Activated CD4-positive, CD25-positive, alpha-beta regulatory T cell treated with anti-CD3 and anti-CD28 coated beads, Interleukin-2, amount 50 U/mL, for 24 hours (primary cell): ENCODE data around the gene SLC7A10.
"Not testable (repeated sequence)": the region's sequence is repeated elsewhere in the genome, so short reads cannot be mapped to it uniquely, and the experiment has no call there.

Source experiments
- ATAC-seq, 2 donors: fragments of 150-1000 bp; cut with Tn5 transposase; one replicate each; pipeline ENCODE4 v1.10.0; 2021; ENCODE audit warnings: mild to moderate bottlenecking in 1 of 2, moderate library complexity in 1 of 2

SLC7A10 gene

DNA sequence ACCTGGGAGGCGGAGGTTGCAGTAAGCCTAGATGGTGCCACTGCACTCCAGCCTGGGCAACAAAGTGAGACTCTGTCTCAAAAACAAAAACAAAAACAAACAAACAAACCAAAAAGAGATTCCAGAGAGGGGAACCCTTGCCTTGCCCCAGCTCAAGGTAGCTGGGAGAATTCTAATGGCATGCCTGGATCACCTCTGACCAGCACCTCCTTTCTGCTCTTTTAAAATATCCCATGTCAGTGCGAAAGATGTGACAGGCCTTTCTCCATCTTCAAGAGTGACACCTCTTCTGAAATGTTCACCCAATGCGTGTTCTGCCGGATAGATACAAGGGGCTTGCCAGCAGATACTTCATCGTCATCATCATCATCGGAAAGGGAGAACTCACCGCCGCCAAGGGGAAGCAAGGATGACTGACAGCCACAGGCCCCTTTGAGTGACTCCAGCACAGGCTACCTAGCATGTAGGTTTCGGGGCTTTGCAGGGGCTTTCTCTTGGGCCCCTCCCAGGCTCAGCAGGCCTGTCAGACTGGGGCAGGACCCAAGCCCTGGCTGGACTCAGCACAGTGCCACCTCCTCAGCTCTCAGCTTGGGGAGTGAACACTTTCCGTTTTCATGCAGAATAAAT is 50.4 kb downstream of the SLC7A10 start:
- no peak for ATAC-seq

DNA sequence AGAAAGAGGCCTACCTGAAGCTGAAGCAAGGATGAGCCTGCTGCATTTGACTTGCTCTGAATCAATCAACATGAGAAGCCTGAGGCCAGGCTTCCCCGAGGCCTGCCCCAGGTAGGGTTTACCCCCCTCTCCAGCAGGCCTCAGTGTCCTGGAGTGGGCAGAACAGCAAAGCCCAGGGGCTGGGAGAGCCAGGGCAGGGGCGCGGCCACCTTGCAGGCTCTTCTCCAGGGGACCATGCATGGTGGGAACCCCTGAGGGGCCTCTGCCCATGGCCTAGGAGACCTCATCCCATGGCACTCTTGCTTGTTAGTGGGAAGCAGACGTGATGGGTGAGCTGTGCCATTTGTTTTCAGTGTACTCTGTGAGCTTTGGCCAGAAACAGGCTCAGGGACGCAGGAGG is 51.5 kb downstream of the SLC7A10 start:
- no peak for ATAC-seq

DNA sequence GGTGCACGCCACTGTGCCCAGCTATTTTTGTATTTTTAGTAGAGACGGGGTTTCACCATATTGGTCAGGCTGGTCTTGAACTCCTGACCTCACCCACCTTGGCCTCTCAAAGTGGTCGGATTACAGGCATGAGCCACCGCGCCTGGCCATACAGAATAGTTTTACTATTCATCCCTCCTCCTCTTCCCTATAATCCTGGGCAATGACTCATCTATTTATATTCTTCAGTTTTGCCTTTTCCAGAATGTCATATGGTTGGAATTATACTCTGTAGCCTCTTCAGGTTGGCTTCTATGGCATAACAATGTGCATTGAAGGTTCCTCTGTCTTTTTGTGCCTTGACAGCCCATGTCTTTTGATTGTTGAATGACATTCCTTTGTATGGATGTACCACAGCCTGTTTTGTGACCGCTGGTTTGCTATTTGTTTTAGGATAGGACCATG is 53.7 kb downstream of the SLC7A10 start:
- ATAC-seq: no peak

DNA sequence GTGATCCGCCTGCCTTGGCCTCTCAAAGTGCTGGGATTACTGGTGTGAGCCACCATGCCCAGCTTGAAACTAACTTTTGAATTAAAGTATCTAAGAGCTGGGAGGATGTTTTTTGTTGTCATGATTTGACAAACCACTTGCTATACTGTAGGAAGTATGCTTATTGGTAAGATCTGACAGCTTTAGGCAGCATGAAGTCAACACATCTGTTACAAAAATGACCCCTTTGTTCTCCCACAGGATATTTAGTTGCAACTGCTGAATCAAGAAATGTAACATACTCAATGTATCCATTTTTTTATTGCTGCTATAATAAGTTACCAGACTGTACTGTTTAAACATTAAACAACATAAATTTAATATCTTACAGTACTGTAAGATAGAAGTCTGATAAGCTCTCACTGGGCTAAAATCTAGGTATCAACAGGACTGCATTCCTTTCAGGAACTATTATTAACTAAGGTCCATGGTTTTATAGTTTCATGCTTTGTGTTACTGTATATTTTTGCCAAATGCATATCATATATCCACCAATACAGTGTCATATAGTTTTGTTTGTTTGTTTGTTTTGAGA is 54.3 kb downstream of the SLC7A10 start:
- ATAC-seq: no peak

DNA sequence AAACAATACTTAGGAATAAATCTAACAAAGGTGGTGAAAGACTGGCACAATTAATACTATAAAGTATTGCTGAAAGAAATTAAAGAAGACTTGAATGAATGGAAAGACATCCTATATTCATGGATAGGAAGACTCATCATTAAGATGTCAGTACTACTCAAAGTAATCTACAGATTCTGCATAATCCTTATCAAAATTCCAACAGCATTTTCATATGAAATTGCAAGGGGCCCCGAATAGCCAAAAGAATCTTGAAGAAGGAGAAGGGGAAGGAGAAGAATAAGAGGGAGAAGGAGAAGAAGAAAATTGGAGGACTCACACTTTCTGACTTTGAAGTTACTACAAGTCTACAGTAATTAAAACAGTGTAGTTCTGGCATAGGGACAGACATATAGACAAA is 57.1 kb downstream of the SLC7A10 start:
- ATAC-seq: no peak

DNA sequence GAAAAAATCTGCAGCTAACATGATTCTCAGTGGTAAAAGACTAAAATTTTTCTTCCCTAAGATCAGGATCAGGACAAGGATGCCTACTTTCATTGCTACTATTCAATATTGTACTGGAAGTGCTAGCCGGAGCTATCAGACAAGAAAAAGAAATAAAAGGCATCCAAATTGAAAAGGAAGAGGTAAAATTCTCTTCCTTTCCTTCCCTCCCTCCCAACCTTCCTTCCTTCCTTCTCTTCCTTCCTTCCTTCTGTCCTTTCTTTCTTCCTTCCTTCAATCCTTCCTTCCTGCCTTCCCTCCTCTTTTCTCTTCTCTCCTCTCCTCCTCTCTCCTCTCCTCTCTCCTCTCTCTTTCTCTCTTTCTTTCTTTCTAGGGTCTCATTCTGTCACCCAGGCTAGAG is 58.2 kb downstream of the SLC7A10 start:
- no peak for ATAC-seq

DNA sequence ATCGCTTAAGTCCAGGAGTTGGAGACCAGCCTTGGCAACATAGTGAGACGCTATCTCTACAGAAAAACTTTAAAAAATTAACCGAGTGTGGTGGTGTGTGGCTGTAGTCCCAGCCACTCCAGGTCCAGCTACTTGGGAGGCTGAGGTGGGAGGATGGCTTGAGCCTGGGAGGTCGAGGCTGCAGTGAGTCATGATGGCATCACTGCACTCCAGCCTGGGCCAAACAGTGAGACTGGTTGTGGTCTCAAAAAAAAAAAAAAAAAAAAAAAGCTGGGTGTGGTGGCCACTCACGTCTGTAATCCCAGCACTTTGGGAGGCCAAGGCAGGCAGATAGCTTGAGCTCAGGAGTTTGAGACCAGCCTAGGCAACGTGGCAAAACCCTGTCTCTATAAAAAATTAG is 59.6 kb downstream of the SLC7A10 start:
- not testable (repeated sequence) for ATAC-seq

DNA sequence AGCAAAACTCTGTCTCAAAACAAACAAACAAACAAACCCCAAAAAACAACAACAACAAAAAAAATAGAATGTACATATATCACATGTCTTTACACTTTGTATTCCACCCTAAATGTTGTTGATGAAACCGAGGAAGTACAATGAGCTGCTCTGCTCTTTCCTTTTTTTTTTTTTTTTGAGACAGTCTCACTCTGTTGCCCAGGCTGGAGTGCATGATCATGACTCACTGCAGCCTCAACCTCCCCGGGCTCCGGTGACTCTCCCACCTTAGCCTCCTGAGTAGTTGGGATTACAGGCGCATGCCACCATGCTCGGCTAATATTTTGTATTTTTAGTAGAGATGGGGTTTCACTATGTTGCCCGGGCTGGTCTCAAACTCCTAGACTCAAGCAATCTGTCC is 62.2 kb downstream of the SLC7A10 start:
- no peak for ATAC-seq

DNA sequence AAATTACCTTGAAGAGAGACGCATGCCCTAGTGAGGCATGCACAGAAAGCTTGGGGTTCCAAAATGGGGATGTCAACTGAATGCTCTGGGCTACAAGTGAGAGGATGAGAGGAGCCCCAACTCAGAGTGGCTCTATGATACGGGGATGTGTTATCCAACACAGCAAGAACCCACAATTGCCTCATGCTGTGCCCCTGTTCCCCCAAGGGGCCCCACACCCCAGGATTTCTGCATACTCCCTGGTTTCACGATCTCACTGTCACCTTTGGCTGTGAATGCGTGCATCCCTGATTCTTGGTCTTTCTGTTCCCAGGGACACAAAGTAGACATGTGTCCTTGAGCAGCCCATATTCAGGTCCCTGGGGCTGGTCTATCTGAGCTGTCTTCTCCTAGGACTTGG is 64.4 kb downstream of the SLC7A10 start:
- no peak for ATAC-seq

DNA sequence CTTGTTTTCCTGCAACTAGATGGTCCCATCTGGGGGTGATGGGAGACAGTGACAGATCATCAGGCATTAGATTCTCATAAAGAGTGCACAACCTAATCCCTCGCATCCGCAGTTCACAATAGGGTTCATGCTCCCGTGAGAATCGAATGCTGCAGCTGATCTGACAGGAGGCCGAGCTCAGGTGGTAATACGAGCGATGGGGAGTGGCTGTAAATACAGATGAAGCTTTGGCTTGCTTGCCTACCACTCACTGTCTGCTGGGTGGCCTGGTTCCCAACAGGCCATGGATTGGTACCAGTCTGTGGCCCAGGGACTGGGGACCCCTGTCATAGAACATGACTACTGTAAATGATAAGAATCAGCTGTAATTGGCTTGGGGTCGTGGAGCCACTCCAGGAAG is 65.8 kb downstream of the SLC7A10 start:
- no peak for ATAC-seq

DNA sequence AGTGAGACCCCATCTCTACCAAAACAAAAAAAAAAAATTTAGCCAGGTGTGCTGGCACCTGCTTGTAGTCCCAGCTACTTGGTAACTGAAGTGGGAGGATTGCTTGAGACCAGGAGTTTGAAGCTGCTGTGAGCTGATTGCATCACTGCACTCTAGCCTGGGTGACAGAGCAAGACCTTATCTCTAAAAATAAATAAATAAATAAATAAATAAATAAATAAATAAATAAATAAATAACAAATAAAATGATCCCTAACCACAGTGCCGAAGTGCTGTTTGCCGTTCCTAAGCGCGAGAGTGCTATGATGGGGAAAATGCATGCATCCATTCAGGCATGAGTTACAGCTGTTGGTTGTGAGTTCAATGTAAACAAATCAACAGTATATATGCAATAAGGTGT is 66.5 kb downstream of the SLC7A10 start:
- no peak for ATAC-seq
